ENCODE measurements around the gene CELF5. TPM values are rescaled to one million over a fixed set of nuclear protein-coding genes. Genes with fewer than 3 reads are reported as not detected.

CELF5 gene
- total and polyA plus RNA-seq, 10 of the 15 experiments (the other 5 are each of a cell fraction or from before 2014, with no cell fraction given): 0.01 to 0.04 TPM; not detected in 8

DNA sequence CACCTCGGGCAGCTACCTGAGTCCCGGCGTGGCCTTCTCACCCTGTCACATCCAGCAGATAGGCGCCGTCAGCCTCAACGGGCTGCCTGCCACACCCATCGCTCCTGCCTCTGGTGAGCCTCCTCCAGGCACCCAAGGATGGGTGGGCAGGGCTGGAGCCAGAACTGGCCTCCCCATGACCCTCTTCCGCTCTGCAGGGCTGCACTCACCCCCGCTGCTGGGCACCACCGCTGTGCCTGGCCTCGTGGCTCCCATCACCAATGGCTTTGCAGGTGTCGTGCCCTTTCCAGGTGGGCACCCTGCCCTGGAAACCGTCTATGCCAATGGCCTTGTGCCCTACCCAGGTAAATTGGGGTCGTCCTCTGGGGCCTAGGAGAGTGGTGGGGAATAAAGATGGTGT lies 57.7 kb downstream of the CELF5 start (continued):
- TF ChIP-seq CHD2 (IDR thresholded peaks at IDR 0.05; ENCODE audit: borderline replicate concordance, low read depth, low read length) (no peak), SUZ12 (IDR thresholded peaks at IDR 0.05; ENCODE audit: unreplicated experiment) (no peak), TCF3 (IDR thresholded peaks at IDR 0.05; ENCODE audit: borderline replicate concordance, insufficient read depth, low read depth, low read length) (no peak), NFIC (IDR thresholded peaks at IDR 0.05; ENCODE audit: low read depth, low read length) (no peak)

DNA sequence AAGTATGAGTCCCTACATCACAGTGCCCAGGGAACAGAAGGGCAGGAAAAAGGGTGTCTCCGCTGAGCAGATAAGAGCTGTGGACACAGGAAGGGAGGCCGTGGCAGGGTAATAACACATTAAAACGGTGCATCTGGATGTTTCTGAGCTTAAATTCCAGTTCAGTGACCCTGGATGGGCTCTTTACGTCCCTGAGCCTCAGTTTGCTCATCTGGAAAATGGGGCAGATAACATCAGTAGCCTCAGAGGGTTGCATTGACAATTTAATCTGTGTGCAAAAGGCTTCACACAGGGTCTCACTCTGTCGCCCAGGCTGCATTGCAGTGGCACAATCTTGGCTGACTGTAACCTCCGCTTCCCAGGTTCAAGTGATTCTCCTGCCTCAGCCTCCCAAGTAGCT lies 58.1 kb downstream of the CELF5 start:
- BruUV-seq (replicated peaks): no TSS peak
- no peak for FAIRE-seq
- no peak for DNase-seq (ENCODE audit: low read depth, low spot score)
- intact Hi-C loops (cut with micrococcal nuclease; ENCODE audit: unreplicated experiment): no loop called here
- H3K4me1 ChIP-seq (ENCODE audit: control insufficient read depth, insufficient read depth, low read length): peaks cover 3% of the 10 kb centered on the region; the same call in 1 of the 2 replicates
- H3K27ac ChIP-seq (ENCODE audit: control insufficient read depth, insufficient read depth): no peak overlapping the region
- H3K4me2 ChIP-seq (ENCODE audit: control insufficient read depth, insufficient read depth): no peak overlapping the region
- no peaks in the 10 kb centered on the region for H4K20me1 ChIP-seq (ENCODE audit: control insufficient read depth, insufficient read depth)
- no peak for ATAC-seq
- ChIA-PET RAD21 (ENCODE audit: unreplicated experiment) (no interaction called here), SMC1A (ENCODE audit: uncharacterized antibody, unreplicated experiment) (no interaction called here), CTCF (interaction anchor here (1.1 kb wide), 1 partner anchor 22 kb away, joined by 3 read pairs; no protein-coding TSS in a partner anchor), POLR2A (no interaction called here)
- no peaks in the 10 kb centered on the region; the same call in 2 of the 3 replicates for H3K9me3 ChIP-seq (replicated peaks; ENCODE audit: control insufficient read depth, insufficient read depth, low read length)
- H3K4me3 ChIP-seq: no peak overlapping the region
- in situ Hi-C loops (cut with MboI): no loop called here
- no peaks in the 10 kb centered on the region for H3K79me2 ChIP-seq (ENCODE audit: control insufficient read depth, insufficient read depth, low read length)
- WGBS (ENCODE audit: insufficient coverage, insufficient replicate concordance, low lambda C conversion rate, missing lambda C conversion rate): 31% methylated on average over 6 of the region's 6 CpGs
- no peaks in the 10 kb centered on the region for H3K36me3 ChIP-seq (ENCODE audit: control insufficient read depth in 2 of 2, insufficient read depth in 2 of 2, low read length in 1 of 2)
- no peaks in the 10 kb centered on the region for H3K27me3 ChIP-seq (replicated peaks in 1 of 2; ENCODE audit: control insufficient read depth in 2 of 2, insufficient read depth in 2 of 2, low read length in 1 of 2)
- no peak overlapping the region for H3K9ac ChIP-seq (ENCODE audit: control insufficient read depth, insufficient read depth, low read length)
- H2AFZ ChIP-seq (ENCODE audit: control insufficient read depth, low read depth, low read length): no peak overlapping the region
- TF ChIP-seq KAT2A (conservative IDR thresholded peaks at IDR 0.05; ENCODE audit: control insufficient read depth, low read depth, low read length): no peak
- TF ChIP-seq, protein P1, sequence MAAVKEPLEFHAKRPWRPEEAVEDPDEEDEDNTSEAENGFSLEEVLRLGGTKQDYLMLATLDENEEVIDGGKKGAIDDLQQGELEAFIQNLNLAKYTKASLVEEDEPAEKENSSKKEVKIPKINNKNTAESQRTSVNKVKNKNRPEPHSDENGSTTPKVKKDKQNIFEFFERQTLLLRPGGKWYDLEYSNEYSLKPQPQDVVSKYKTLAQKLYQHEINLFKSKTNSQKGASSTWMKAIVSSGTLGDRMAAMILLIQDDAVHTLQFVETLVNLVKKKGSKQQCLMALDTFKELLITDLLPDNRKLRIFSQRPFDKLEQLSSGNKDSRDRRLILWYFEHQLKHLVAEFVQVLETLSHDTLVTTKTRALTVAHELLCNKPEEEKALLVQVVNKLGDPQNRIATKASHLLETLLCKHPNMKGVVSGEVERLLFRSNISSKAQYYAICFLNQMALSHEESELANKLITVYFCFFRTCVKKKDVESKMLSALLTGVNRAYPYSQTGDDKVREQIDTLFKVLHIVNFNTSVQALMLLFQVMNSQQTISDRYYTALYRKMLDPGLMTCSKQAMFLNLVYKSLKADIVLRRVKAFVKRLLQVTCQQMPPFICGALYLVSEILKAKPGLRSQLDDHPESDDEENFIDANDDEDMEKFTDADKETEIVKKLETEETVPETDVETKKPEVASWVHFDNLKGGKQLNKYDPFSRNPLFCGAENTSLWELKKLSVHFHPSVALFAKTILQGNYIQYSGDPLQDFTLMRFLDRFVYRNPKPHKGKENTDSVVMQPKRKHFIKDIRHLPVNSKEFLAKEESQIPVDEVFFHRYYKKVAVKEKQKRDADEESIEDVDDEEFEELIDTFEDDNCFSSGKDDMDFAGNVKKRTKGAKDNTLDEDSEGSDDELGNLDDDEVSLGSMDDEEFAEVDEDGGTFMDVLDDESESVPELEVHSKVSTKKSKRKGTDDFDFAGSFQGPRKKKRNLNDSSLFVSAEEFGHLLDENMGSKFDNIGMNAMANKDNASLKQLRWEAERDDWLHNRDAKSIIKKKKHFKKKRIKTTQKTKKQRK (IDR thresholded peaks at IDR 0.05; ENCODE audit: low read depth, low read length): no peak
- TF ChIP-seq CREB1 (IDR thresholded peaks at IDR 0.05; ENCODE audit: low read depth): no peak
- TF ChIP-seq MTA3 (IDR thresholded peaks at IDR 0.05; ENCODE audit: borderline replicate concordance, low read length): no peak
- no peak for TF ChIP-seq BRCA1 (IDR thresholded peaks at IDR 0.05; ENCODE audit: low read depth, low read length)
- TF ChIP-seq, protein P2, sequence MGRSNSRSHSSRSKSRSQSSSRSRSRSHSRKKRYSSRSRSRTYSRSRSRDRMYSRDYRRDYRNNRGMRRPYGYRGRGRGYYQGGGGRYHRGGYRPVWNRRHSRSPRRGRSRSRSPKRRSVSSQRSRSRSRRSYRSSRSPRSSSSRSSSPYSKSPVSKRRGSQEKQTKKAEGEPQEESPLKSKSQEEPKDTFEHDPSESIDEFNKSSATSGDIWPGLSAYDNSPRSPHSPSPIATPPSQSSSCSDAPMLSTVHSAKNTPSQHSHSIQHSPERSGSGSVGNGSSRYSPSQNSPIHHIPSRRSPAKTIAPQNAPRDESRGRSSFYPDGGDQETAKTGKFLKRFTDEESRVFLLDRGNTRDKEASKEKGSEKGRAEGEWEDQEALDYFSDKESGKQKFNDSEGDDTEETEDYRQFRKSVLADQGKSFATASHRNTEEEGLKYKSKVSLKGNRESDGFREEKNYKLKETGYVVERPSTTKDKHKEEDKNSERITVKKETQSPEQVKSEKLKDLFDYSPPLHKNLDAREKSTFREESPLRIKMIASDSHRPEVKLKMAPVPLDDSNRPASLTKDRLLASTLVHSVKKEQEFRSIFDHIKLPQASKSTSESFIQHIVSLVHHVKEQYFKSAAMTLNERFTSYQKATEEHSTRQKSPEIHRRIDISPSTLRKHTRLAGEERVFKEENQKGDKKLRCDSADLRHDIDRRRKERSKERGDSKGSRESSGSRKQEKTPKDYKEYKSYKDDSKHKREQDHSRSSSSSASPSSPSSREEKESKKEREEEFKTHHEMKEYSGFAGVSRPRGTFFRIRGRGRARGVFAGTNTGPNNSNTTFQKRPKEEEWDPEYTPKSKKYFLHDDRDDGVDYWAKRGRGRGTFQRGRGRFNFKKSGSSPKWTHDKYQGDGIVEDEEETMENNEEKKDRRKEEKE (IDR thresholded peaks at IDR 0.05): no peak
- TF ChIP-seq, protein P3, sequence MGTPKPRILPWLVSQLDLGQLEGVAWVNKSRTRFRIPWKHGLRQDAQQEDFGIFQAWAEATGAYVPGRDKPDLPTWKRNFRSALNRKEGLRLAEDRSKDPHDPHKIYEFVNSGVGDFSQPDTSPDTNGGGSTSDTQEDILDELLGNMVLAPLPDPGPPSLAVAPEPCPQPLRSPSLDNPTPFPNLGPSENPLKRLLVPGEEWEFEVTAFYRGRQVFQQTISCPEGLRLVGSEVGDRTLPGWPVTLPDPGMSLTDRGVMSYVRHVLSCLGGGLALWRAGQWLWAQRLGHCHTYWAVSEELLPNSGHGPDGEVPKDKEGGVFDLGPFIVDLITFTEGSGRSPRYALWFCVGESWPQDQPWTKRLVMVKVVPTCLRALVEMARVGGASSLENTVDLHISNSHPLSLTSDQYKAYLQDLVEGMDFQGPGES (IDR thresholded peaks at IDR 0.05): no peak
- TF ChIP-seq, protein P4, sequence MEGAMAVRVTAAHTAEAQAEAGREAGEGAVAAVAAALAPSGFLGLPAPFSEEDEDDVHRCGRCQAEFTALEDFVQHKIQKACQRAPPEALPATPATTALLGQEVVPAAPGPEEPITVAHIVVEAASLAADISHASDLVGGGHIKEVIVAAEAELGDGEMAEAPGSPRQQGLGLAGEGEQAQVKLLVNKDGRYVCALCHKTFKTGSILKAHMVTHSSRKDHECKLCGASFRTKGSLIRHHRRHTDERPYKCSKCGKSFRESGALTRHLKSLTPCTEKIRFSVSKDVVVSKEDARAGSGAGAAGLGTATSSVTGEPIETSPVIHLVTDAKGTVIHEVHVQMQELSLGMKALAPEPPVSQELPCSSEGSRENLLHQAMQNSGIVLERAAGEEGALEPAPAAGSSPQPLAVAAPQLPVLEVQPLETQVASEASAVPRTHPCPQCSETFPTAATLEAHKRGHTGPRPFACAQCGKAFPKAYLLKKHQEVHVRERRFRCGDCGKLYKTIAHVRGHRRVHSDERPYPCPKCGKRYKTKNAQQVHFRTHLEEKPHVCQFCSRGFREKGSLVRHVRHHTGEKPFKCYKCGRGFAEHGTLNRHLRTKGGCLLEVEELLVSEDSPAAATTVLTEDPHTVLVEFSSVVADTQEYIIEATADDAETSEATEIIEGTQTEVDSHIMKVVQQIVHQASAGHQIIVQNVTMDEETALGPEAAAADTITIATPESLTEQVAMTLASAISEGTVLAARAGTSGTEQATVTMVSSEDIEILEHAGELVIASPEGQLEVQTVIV (IDR thresholded peaks at IDR 0.05; ENCODE audit: borderline replicate concordance, partially characterized antibody): no peak
- no peak for TF ChIP-seq NR2C1 (IDR thresholded peaks at IDR 0.05)
- no peak for TF ChIP-seq NR2F1 (conservative IDR thresholded peaks at IDR 0.05)
